Measurements from ENCODE around the gene IL31RA. TPM values are rescaled to one million over a fixed set of nuclear protein-coding genes. Genes with fewer than 3 reads are reported as not detected.

The IL31RA gene
- total RNA-seq, 4 donors from 2014 or later = 0.07 TPM; not detected in 3

GRCh38 chr5:55899344-55899743 is 48.2 kb downstream of the IL31RA start:
- H3K4me1 ChIP-seq = no peaks in the 10 kb centered on the region
- intact Hi-C loops (cut with DNase I; ENCODE audit: low total_unique reads) = no loop called here
- TF ChIP-seq CTCF (IDR thresholded peaks at IDR 0.05) (no peak), POLR2A (IDR thresholded peaks at IDR 0.05) (no peak)
- DNase-seq = no peak
- H3K9me3 ChIP-seq = no peaks in the 10 kb centered on the region
- no peaks in the 10 kb centered on the region for H3K36me3 ChIP-seq
- H3K27ac ChIP-seq = no peak overlapping the region
- H3K4me3 ChIP-seq = no peak overlapping the region
- H3K27me3 ChIP-seq = no peaks in the 10 kb centered on the region

GRCh38 chr5:55900068-55900467 is 48.9 kb downstream of the IL31RA start:
- Histone ChIP-seq H3K9me3 (no peaks in the 10 kb centered on the region), H3K27me3 (no peaks in the 10 kb centered on the region), H3K36me3 (no peaks in the 10 kb centered on the region), H3K4me3 (no peak overlapping the region), H3K4me1 (no peaks in the 10 kb centered on the region), H3K27ac (no peak overlapping the region)
- intact Hi-C loops (cut with DNase I; ENCODE audit: low total_unique reads) = no loop called here
- DNase-seq = no peak
- no peak for TF ChIP-seq POLR2A (IDR thresholded peaks at IDR 0.05)

- H3K4me3 ChIP-seq = no peak overlapping the region
- H3K4me1 ChIP-seq = no peaks in the 10 kb centered on the region
- no peak overlapping the region for H3K27ac ChIP-seq
- TF ChIP-seq POLR2A (IDR thresholded peaks at IDR 0.05) (no peak), CTCF (IDR thresholded peaks at IDR 0.05) (no peak)
- no peaks in the 10 kb centered on the region for H3K36me3 ChIP-seq
- H3K9me3 ChIP-seq = no peaks in the 10 kb centered on the region
- intact Hi-C loops (cut with DNase I; ENCODE audit: low total_unique reads) = no loop called here
- DNase-seq = no peak
- H3K27me3 ChIP-seq = no peaks in the 10 kb centered on the region
Observed at GRCh38 chr5:55900776-55901175, 49.6 kb downstream of the IL31RA start.

- no peak overlapping the region for H3K27ac ChIP-seq
- H3K27me3 ChIP-seq = no peaks in the 10 kb centered on the region
- H3K36me3 ChIP-seq = no peaks in the 10 kb centered on the region
- H3K4me3 ChIP-seq = no peak overlapping the region
- intact Hi-C loops (cut with DNase I; ENCODE audit: low total_unique reads) = no loop called here
- H3K4me1 ChIP-seq = no peaks in the 10 kb centered on the region
- no peaks in the 10 kb centered on the region for H3K9me3 ChIP-seq
- no peak for DNase-seq
- no peak for TF ChIP-seq CTCF (IDR thresholded peaks at IDR 0.05)
- TF ChIP-seq POLR2A (IDR thresholded peaks at IDR 0.05) = no peak
Observed at GRCh38 chr5:55902696-55903095, 51.5 kb downstream of the IL31RA start.

- Histone ChIP-seq H3K4me1 (no peaks in the 10 kb centered on the region), H3K36me3 (no peaks in the 10 kb centered on the region), H3K27ac (no peak overlapping the region), H3K27me3 (no peaks in the 10 kb centered on the region), H3K9me3 (no peaks in the 10 kb centered on the region), H3K4me3 (no peak overlapping the region)
- intact Hi-C loops (cut with DNase I; ENCODE audit: low total_unique reads) = no loop called here
- DNase-seq = no peak
- TF ChIP-seq POLR2A (IDR thresholded peaks at IDR 0.05) = no peak
Observed at GRCh38 chr5:55903121-55903701, 52.1 kb downstream of the IL31RA start.

- TF ChIP-seq CTCF (IDR thresholded peaks at IDR 0.05) = no peak
- no peak for TF ChIP-seq POLR2A (IDR thresholded peaks at IDR 0.05)
- no peaks in the 10 kb centered on the region for H3K36me3 ChIP-seq
- intact Hi-C loops (cut with DNase I; ENCODE audit: low total_unique reads) = no loop called here
- no peaks in the 10 kb centered on the region for H3K9me3 ChIP-seq
- no peak overlapping the region for H3K27ac ChIP-seq
- DNase-seq = no peak
- H3K4me3 ChIP-seq = no peak overlapping the region
- H3K27me3 ChIP-seq = no peaks in the 10 kb centered on the region
- no peaks in the 10 kb centered on the region for H3K4me1 ChIP-seq
Observed at GRCh38 chr5:55904152-55904551, 53.0 kb downstream of the IL31RA start.

Measured in uterus (tissue), 4 donors.